Measurements from ENCODE around the gene FOXJ1. TPM values are rescaled to one million over a fixed set of nuclear protein-coding genes. Genes with fewer than 3 reads are reported as not detected.

FOXJ1 gene
- total RNA-seq, 1 donor from 2014 or later = 2.9 TPM

DNA sequence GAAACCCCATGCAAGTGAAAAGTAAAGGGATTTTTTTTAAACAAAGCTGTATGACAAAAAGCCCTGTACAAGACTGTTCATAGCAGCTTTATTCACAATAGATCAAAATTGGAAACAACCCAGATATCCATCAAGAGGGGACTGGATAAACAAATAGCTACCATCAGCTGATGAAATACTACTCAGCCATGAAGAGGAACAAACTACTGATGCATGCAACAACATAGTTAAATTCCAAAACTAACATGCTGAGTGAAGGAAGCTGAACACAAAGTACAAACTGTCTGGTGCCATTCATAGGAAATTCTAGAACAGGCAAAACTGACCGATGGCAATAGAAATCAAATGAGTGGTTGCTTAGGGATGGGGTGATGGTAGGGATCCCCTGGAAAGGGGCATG lies 15.1 kb downstream of the FOXJ1 start:
- intact Hi-C loops (cut with DNase I) = loop anchor here (10.0 kb wide), 1 partner anchor 59 kb away; no protein-coding TSS in a partner anchor
- no peaks in the 10 kb centered on the region for H3K27me3 ChIP-seq
- ATAC-seq = no peak

DNA sequence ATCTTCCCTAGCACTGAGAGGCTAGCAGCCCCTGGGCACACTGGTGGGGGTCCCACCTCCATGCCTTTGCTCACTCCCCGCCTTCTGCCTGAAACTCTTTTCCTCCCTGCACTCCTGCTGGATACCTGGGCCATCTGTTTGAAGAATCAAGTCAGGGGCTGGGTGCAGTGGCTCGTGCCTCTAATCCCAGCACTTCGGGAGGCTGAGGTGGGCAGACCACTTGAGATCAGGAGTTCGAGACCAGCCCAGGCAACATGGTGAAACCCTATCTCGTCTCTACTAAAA lies 15.7 kb downstream of the FOXJ1 start:
- no peak for ATAC-seq
- peaks cover 6% of the 10 kb centered on the region for H3K4me1 ChIP-seq
- H3K4me3 ChIP-seq = no peak overlapping the region
- no peak overlapping the region for H3K27ac ChIP-seq
- no peaks in the 10 kb centered on the region for H3K27me3 ChIP-seq
- TF ChIP-seq CTCF (IDR thresholded peaks at IDR 0.05) = no peak
- H3K9me3 ChIP-seq = no peaks in the 10 kb centered on the region
- H3K36me3 ChIP-seq = no peaks in the 10 kb centered on the region
- DNase-seq = no peak
- intact Hi-C loops (cut with DNase I) = loop anchor here (10.0 kb wide), 1 partner anchor 59 kb away; no protein-coding TSS in a partner anchor

More for the DNA sequence above, 15.1 kb downstream of the FOXJ1 start:
- H3K36me3 ChIP-seq = no peaks in the 10 kb centered on the region
- DNase-seq = no peak
- TF ChIP-seq CTCF (IDR thresholded peaks at IDR 0.05) = no peak
- H3K4me1 ChIP-seq = peaks cover 6% of the 10 kb centered on the region
- H3K9me3 ChIP-seq = no peaks in the 10 kb centered on the region
- no peak overlapping the region for H3K4me3 ChIP-seq
- H3K27ac ChIP-seq = no peak overlapping the region

- no peak for TF ChIP-seq CTCF (IDR thresholded peaks at IDR 0.05)
Measured at GRCh38 chr17:76124582-76125390, 16.3 kb downstream of the FOXJ1 start.

DNA sequence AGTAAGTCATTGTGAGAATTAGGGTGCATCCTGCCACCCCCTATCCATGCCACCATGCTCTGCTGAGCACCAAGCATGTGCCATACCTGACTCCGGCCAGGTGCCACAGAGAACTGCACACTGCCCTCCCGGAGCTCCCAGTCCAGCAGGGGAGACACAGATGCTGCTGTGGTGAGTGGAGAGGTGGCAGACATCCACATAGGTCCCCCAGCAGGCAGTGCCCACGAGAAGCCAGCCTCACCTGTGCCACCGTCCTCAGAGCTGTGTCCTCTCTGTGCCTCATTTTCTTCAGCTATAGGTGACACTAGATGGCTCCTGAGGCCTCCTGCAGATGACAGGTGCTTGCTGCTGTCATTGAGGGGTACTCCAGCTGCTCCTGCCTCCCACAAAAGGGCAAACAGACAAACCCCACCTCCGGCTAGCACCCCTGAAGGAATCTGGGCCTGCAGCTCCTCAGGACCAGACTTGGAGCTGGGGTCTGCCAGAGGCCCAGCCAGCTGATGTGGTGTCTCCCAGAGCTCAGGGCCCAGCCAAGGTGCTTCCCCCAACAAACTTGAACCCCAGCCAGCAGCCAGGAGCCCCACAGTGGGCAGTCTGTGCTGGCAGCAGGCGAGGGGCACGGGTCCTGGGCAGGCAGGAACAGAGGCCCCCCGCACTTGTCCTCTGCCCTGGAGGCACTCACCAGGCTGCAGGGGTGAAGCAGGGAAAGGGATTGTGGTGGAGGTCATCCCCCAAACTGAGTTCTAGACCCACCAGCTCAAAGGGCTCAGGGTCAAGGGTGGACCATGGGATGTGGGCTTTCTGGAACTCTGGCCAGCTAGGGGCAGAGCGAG lies 17.1 kb downstream of the FOXJ1 start:
- Histone ChIP-seq H3K9me3 (no peaks in the 10 kb centered on the region), H3K4me3 (no peak overlapping the region), H3K27ac (no peak overlapping the region), H3K36me3 (no peaks in the 10 kb centered on the region), H3K4me1 (peaks cover 6% of the 10 kb centered on the region), H3K27me3 (no peaks in the 10 kb centered on the region)
- intact Hi-C loops (cut with DNase I) = loop anchor here (5.0 to 10.0 kb wide), 2 partner anchors 61 to 158 kb away; no protein-coding TSS in a partner anchor
- ATAC-seq = no peak
- DNase-seq = no peak
- no peak for TF ChIP-seq CTCF (IDR thresholded peaks at IDR 0.05)

More at GRCh38 chr17:76124582-76125390, 16.3 kb downstream of the FOXJ1 start:
- ATAC-seq = no peak
- no peak overlapping the region for H3K27ac ChIP-seq
- H3K36me3 ChIP-seq = no peaks in the 10 kb centered on the region
- intact Hi-C loops (cut with DNase I) = loop anchor here (5.0 to 10.0 kb wide), 2 partner anchors 60 to 158 kb away; no protein-coding TSS in a partner anchor
- H3K4me1 ChIP-seq = peaks cover 6% of the 10 kb centered on the region
- H3K9me3 ChIP-seq = no peaks in the 10 kb centered on the region
- DNase-seq = no peak
- H3K4me3 ChIP-seq = no peak overlapping the region
- no peaks in the 10 kb centered on the region for H3K27me3 ChIP-seq

- intact Hi-C loops (cut with DNase I) = loop anchor here (5.0 to 10.0 kb wide), 2 partner anchors 62 to 159 kb away; no protein-coding TSS in a partner anchor
- TF ChIP-seq CTCF (IDR thresholded peaks at IDR 0.05) = no peak
- ATAC-seq (no peak), DNase-seq (no peak)
- H3K4me3 ChIP-seq = no peak overlapping the region
- no peaks in the 10 kb centered on the region for H3K36me3 ChIP-seq
- no peak overlapping the region for H3K27ac ChIP-seq
- H3K4me1 ChIP-seq = peaks cover 6% of the 10 kb centered on the region
- H3K27me3 ChIP-seq = no peaks in the 10 kb centered on the region
- H3K9me3 ChIP-seq = no peaks in the 10 kb centered on the region
Measured at GRCh38 chr17:76123191-76123499, 17.9 kb downstream of the FOXJ1 start.

Data from upper lobe of right lung (tissue), 1 donor.